B cell (primary cell): Measurements from ENCODE around the gene STXBP1. TPM values are rescaled to one million over a fixed set of nuclear protein-coding genes. Genes with fewer than 3 reads are reported as not detected.

Experiments
- ATAC-seq: fragments of 200-7000 bp; cut with Tn5 transposase; one replicate; pipeline ENCODE4 v1.10.0; 2021; ENCODE audit warnings: low read depth, mild to moderate bottlenecking, moderate number of reproducible peaks, moderate library complexity
- CTCF ChIA-PET: fragments of 350-600 bp; sonication (Branson Sonifier 250); formaldehyde crosslinking; loops from one replicate; lab custom pipeline; 2021; ENCODE audit warnings: antibody characterized with exemption, inconsistent platforms; lab: Charles Lee
- POLR2A ChIA-PET: fragments of 350-600 bp; sonication (Branson Sonifier 250); formaldehyde crosslinking; loops from one replicate; lab custom pipeline; 2021; ENCODE audit warnings: antibody characterized with exemption; lab: Charles Lee
- DNase-seq: peaks from one replicate; pipeline ENCODE4 v3.0.0; 2013
- H2AFZ ChIP-seq: 2 replicates; pipeline ENCODE4 v1.6.1; 2012; ENCODE audit warnings: mild to moderate bottlenecking, low read depth, low read length; ENCODE audit not compliant: insufficient read depth, poor library complexity, severe bottlenecking
- H3K27ac ChIP-seq, 2 donors: 1 replicate in 1 of 2; 2 replicates in 1 of 2; pipeline ENCODE4 v1.5.1; 2012 to 2013; ENCODE audit warnings: low read length in 2 of 2, mild to moderate bottlenecking in 2 of 2, moderate library complexity in 1 of 2
- H3K27me3 ChIP-seq, 4 experiments: fragments of 200-600 bp in 1 of 4; sonication (generic) in 1 of 4; replicated peaks in 1 of 4; 1 replicate in 2 of 4; 2 replicates in 2 of 4; pipeline versions ENCODE4 v1.6.1 to v1.7.0; 2013 to 2016; ENCODE audit warnings: low read length in 3 of 4, mild to moderate bottlenecking in 2 of 4, mixed read lengths in 1 of 4, moderate library complexity in 1 of 4; ENCODE audit not compliant: insufficient read depth in 4 of 4, control insufficient read depth in 3 of 4; ENCODE audit errors: control extremely low read depth in 1 of 4
- H3K36me3 ChIP-seq, 2 experiments: replicated peaks in 1 of 2; 1 replicate in 1 of 2; 2 replicates in 1 of 2; pipeline versions ENCODE4 v1.6.1 to v1.7.1; 2013; ENCODE audit warnings: low read length in 1 of 2; ENCODE audit not compliant: insufficient read depth in 2 of 2, control insufficient read depth in 1 of 2; ENCODE audit errors: control extremely low read depth in 1 of 2, extremely low read depth in 1 of 2
- H3K4me1 ChIP-seq, 2 donors: fragments of 200-600 bp in 1 of 2; sonication (generic) in 1 of 2; 1 replicate in 1 of 2; 2 replicates in 1 of 2; pipeline versions ENCODE4 v1.5.1 to v1.6.1; 2013 to 2017; ENCODE audit warnings: low read length in 2 of 2; ENCODE audit not compliant: control insufficient read depth in 2 of 2, insufficient read depth in 2 of 2
- H3K4me2 ChIP-seq: replicated peaks from 2 replicates; pipeline ENCODE3; 2012; ENCODE audit warnings: mild to moderate bottlenecking, low read depth, low read length; ENCODE audit not compliant: poor library complexity, severe bottlenecking
- H3K4me3 ChIP-seq, 5 experiments: fragments of 200-600 bp in 1 of 5; sonication (generic) in 1 of 5; 1 replicate in 3 of 5; 2 replicates in 2 of 5; pipeline versions ENCODE4 v1.5.1 to v1.7.0; 2011 to 2016; ENCODE audit warnings: low read length in 4 of 5, mild to moderate bottlenecking in 4 of 5, low read depth in 2 of 5, control low read depth in 1 of 5, moderate library complexity in 1 of 5; ENCODE audit not compliant: insufficient read depth in 1 of 5; ENCODE audit errors: control extremely low read depth in 1 of 5, extremely low read depth in 1 of 5
- H3K79me2 ChIP-seq: fragments of 200-600 bp; sonication (generic); one replicate; pipeline ENCODE4 v1.6.0; 2016; ENCODE audit warnings: low read length; ENCODE audit not compliant: control insufficient read depth, insufficient read depth
- H3K9ac ChIP-seq: fragments of 200-600 bp; sonication (generic); 2 replicates; pipeline ENCODE4 v1.6.1; 2017; ENCODE audit warnings: mild to moderate bottlenecking, low read length, moderate library complexity
- H3K9me3 ChIP-seq, 3 donors: one replicate each; pipeline versions ENCODE4 v1.6.1 to v1.7.1; 2013; ENCODE audit warnings: low read length in 2 of 3; ENCODE audit not compliant: control insufficient read depth in 2 of 3, insufficient read depth in 1 of 3; ENCODE audit errors: control extremely low read depth in 1 of 3
- H4K20me1 ChIP-seq: 2 replicates; pipeline ENCODE4 v1.6.0; 2012; ENCODE audit warnings: mild to moderate bottlenecking, low read length; ENCODE audit not compliant: insufficient read depth, control insufficient read depth, poor library complexity, severe bottlenecking
- H3K27ac Mint-ChIP-seq: one replicate; pipeline ENCODE4 v1.8.0; 2021; ENCODE audit warnings: mixed read lengths
- H3K27me3 Mint-ChIP-seq: one replicate; pipeline ENCODE4 v1.8.0; 2021; ENCODE audit warnings: mixed read lengths
- H3K4me1 Mint-ChIP-seq: one replicate; pipeline ENCODE4 v1.8.0; 2021; ENCODE audit warnings: mixed read lengths
- H3K4me3 Mint-ChIP-seq: one replicate; pipeline ENCODE4 v1.8.0; 2021; ENCODE audit warnings: mixed read lengths
- H3K9me3 Mint-ChIP-seq: one replicate; pipeline ENCODE4 v1.8.0; 2022; ENCODE audit warnings: mixed read lengths; ENCODE audit not compliant: insufficient read depth
- EZH2 ChIP-seq: IDR thresholded peaks from 2 replicates; pipeline ENCODE4 v1.6.1; 2012; ENCODE audit warnings: borderline replicate concordance, low read depth, mild to moderate bottlenecking, moderate library complexity, low read length; ENCODE audit not compliant: insufficient read depth, poor library complexity, severe bottlenecking
- WGBS: methylation state at CpG from one replicate; pipeline ENCODE4 v1.1.5; 2013; ENCODE audit warnings: missing lambda C conversion rate; ENCODE audit not compliant: insufficient coverage; 5-methylcytosine and 5-hydroxymethylcytosine counted together
- intact Hi-C: fragments of 100-400 bp; cut with micrococcal nuclease; formaldehyde crosslinking; loops from one replicate; pipeline ENCODE4 v1.10.0; 2022
- polyA plus RNA-seq: library from polyadenylated mRNA; depleted of rRNA; stranded (reverse); fragments of >200 nt; gene quantifications from 2 replicates; pipeline ENCODE4 v1.2.3, GENCODE V29; 2012
- total RNA-seq, 2 donors: library from RNA; stranded (reverse); fragments of 120-200 nt in 1 of 2; gene quantifications; 1 replicate in 1 of 2; 2 replicates in 1 of 2; pipeline versions ENCODE4 v1.2.3 to v1.2.4, GENCODE V29; 2013 to 2022
- TF ChIP-seq, protein P1 (sequence below): fragments of 200-600 bp; IDR thresholded peaks from one replicate; pipeline ENCODE4 v1.8.0; 2022; ENCODE audit warnings: antibody characterized with exemption, mild to moderate bottlenecking

The STXBP1 gene
- total and polyA plus RNA-seq, 2 donors (not counting 1 experiment from before 2014, with no cell fraction given): 0.62 TPM; not detected in 1

- Mint-ChIP-seq H3K27ac (no peak overlapping the region), H3K27me3 (no peaks in the 10 kb centered on the region), H3K9me3 (no peaks in the 10 kb centered on the region), H3K4me1 (peaks cover 5% of the 10 kb centered on the region), H3K4me3 (no peak overlapping the region)
- ChIA-PET POLR2A (no interaction called here), CTCF (no interaction called here)
- H3K27me3 ChIP-seq: no peaks in the 10 kb centered on the region
- 77% methylated on average over 5 of the region's 5 CpGs for WGBS
- TF ChIP-seq, protein P1, sequence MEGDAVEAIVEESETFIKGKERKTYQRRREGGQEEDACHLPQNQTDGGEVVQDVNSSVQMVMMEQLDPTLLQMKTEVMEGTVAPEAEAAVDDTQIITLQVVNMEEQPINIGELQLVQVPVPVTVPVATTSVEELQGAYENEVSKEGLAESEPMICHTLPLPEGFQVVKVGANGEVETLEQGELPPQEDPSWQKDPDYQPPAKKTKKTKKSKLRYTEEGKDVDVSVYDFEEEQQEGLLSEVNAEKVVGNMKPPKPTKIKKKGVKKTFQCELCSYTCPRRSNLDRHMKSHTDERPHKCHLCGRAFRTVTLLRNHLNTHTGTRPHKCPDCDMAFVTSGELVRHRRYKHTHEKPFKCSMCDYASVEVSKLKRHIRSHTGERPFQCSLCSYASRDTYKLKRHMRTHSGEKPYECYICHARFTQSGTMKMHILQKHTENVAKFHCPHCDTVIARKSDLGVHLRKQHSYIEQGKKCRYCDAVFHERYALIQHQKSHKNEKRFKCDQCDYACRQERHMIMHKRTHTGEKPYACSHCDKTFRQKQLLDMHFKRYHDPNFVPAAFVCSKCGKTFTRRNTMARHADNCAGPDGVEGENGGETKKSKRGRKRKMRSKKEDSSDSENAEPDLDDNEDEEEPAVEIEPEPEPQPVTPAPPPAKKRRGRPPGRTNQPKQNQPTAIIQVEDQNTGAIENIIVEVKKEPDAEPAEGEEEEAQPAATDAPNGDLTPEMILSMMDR: no peak
- no peak for TF ChIP-seq EZH2
- H3K9ac ChIP-seq: no peak overlapping the region
- no peak for ATAC-seq
- no peak overlapping the region for H3K4me2 ChIP-seq
- DNase-seq: no peak
- no peaks in the 10 kb centered on the region for H3K36me3 ChIP-seq
- no peaks in the 10 kb centered on the region for H4K20me1 ChIP-seq
- no peak overlapping the region for H3K4me3 ChIP-seq
- no peaks in the 10 kb centered on the region for H3K9me3 ChIP-seq
- H2AFZ ChIP-seq: no peak overlapping the region
- H3K79me2 ChIP-seq: no peaks in the 10 kb centered on the region
- intact Hi-C loops: no loop called here
- no peaks in the 10 kb centered on the region for H3K4me1 ChIP-seq
- no peak overlapping the region for H3K27ac ChIP-seq
Observed at GRCh38 chr9:127723444-127723843, 111.4 kb downstream of the STXBP1 start.

DNA sequence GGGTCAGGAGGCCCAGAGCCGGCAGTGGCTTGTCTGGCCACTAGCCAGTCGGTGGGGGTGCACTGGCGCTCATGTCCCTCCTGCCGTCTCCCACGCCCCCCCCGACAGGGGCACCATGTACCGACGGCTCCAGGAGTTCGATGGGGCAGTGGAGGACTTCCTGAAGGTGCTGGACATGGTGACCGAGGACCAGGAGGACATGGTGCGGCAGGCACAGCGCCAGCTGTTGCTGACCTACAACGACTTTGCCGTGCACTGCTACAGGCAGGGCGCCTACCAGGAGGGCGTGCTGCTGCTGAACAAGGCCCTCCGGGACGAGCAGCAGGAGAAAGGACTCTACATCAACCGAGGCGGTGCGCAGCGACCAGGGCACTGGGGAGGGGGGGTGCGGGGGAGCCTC is 111.9 kb downstream of the STXBP1 start:
- Histone ChIP-seq H3K27ac (no peak overlapping the region), H3K9me3 (no peaks in the 10 kb centered on the region), H3K79me2 (no peaks in the 10 kb centered on the region), H3K4me3 (no peak overlapping the region), H3K36me3 (no peaks in the 10 kb centered on the region), H3K27me3 (no peaks in the 10 kb centered on the region), H4K20me1 (no peaks in the 10 kb centered on the region), H3K4me1 (no peaks in the 10 kb centered on the region), H2AFZ (no peak overlapping the region), H3K9ac (no peak overlapping the region), H3K4me2 (no peak overlapping the region)
- 88% methylated on average over 22 of the region's 23 CpGs for WGBS
- no peak overlapping the region for H3K4me3 Mint-ChIP-seq
- H3K27me3 Mint-ChIP-seq: no peaks in the 10 kb centered on the region
- H3K4me1 Mint-ChIP-seq: peaks cover 5% of the 10 kb centered on the region
- TF ChIP-seq, protein P1: no peak
- TF ChIP-seq EZH2: no peak
- ATAC-seq (no peak), DNase-seq (no peak)
- no peaks in the 10 kb centered on the region for H3K9me3 Mint-ChIP-seq
- ChIA-PET CTCF (no interaction called here), POLR2A (no interaction called here)
- intact Hi-C loops: no loop called here
- H3K27ac Mint-ChIP-seq: no peak overlapping the region
